Fibroblast of skin of right biceps (primary cell): Measurements from ENCODE around the gene NAP1L5.

Experiments
- DNase-seq: peaks from one replicate; pipeline ENCODE4 v3.0.0-alpha.2; 2013

NAP1L5 gene

GRCh38 chr4:88659055-88659889 lies 38.4 kb downstream of the NAP1L5 start:
- peak; percentile 68 for DNase-seq

DNA sequence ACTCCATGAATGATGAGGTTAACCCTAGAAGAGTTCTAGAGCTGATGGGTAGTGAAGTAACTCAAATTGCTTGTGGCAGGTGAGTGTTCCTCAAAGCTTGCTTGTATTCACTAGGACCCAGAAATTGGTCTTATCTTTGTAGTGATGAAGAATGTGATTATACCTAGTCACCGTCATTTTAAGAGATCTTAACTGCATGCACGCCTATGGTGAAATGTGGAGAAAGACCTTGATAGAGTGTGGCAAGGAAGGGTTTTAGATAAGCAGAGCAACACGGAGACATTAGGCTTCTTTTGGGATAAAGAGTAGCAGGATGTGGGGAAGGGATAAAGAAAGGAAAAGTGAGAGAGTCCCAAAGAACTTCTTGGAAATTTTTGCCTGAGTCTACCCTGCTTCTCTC lies 42.4 kb downstream of the NAP1L5 start:
- DNase-seq, result no peak

DNA sequence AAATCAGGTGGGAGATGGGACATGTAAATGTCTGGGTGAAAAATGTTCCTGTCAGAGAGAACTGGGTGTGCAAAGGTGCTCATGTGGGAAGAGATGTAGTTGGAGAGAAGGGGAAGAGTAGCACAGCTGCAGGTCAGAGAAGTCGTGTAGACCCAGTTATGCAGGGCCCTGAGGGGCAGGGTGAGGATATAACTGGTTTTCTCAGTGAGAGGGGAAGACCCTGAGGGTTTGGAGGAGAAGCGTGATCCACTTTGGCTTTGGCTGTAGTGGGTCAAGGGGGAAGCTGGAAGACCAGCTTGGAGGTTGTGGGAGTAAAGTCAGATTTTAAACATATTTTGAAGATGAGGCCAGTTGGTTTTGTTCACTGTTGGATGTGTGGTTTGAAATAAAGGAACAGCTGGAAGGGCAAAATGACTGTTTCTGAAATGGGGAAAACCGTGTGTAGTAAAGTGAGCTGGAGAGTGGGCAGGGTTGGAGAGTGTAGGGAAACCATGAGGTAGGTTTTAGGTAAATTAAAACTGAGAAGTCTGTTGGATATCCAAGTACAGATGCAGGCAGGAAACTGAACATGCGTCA lies 44.2 kb downstream of the NAP1L5 start:
- DNase-seq, result no peak

- DNase-seq, result no peak
These were observed 47.9 kb downstream of the NAP1L5 start for GRCh38 chr4:88649716-88650115.

DNA sequence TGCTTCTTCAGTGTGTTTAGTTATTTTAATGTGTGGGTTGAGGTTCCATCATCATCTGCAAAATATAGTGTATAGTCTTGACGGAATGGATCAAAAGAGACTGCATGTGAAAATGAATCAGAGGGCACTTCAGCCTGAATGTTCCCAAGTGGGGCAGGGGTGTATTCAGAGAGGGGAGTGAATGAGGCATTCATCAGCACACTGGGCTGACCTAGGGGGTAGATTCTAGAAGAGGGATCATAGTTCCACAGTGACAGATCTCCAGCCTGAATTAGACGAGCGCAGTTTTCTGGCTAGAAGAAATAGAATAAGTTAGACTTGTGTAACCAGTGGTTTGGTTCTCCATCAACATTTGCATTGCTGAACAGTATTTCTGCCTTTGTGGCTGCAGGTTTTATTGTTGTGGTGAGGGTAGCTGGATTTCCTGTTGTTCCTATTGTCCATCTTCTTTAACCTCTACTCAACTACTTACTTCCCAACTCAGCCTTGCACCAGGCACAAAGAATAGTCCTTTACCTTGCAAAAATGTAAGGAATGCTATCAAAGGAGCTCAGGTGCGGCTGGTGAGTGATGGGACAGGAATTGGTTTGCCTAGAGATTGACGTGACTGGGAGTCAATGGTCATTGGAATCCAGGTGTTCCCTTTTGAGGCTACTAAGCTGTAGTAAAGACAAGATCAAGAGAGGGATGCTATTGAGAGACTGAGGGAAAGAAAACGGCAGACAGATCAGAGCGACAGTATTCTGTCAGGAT lies 50.9 kb downstream of the NAP1L5 start:
- DNase-seq, result no peak

GRCh38 chr4:88645994-88646393 lies 51.6 kb downstream of the NAP1L5 start:
- no peak for DNase-seq
